Stimulated activated naive CD4-positive, alpha-beta T cell treated with Interleukin-2 at 50 U/mL for 16 hours (primary cell): ENCODE measurements around the gene HPSE.

Source experiments
- DNase-seq: peaks from one replicate; lab custom pipeline; 2025; lab: John Stamatoyannopoulos, UW

HPSE gene

DNA sequence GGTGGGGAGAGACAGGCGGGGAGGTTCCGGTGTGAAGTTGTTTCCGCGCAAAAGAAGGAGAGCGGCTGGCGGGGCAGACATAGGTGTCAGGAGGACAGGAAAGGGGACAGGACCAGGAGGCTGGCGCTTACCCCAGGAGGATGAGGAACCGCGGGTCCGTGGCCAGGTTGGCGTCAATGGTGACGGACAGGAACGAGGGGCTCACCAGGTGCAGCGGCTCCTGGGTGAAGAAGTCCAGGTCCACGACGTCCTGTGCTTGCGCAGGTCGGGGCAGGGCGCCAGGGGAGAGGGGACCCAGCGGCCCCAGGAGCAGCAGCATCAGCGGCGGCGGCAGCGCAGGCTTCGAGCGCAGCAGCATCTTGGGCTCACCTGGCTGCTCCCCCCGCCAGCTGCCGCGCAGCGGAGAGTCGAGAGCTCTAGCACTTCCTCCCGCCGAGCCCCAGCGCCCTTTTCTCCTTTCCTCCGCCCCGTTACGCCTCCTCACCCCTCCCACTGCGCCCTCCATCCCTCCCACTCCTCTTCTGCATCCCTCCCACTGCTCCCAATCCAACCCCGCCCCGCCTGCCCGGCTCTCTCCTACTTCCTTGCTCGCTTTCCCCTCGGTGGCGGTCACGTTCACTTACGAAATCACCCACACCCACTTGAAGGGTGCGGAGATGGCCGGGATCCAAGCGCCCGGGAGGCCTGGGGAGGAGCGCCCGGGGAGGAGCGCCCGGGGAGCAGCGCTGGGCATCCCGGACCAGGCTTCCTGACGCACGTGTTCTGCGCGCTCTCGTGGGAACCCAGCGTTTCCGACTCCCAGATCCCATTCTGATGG, at the start of gene HPSE:
HPSE (minus strand) TSS at position 424 of the 817 bp plus-strand sequence; CDS start at position 358, 66 bp downstream.
- DNase-seq, result peak; percentile 62

DNA sequence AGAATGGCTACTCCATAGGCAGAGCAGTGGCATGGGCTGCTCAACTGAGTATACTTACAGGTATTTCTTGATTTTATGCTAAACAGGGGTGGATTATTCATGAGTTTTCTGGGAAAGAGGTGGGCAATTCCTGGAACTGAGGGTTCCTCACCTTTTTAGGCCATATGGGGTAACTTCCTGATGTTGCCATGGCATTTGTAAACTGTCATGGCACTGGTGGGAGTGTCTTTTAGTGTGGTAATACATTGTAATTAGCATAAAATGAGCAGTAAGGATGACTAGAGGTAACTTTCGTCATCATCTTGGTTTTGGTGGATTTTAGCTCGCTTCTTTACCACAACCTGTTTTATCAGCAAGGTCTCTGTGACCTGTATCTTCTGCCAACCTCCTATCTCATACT, 48.2 kb upstream of the HPSE start:
- DNase-seq, result no peak

DNA sequence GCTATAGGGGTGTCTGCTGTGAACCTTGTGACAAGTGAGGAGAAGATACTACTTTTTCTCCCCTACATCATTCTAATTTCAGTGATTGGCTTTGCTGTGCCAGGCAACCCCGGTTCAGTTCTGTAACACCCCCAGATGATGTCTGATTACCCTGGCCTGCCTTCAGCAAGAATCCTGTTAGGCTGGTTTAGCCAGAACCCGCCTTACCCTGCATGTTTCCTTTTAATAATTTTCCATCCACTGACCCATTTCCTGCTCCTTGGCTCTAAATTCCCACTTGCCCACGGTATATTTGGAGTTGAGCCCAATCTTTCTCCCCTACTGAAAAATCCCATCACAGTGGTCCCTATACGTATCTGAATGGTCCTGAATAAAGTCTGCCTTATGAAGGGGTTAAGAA, 46.5 kb upstream of the HPSE start:
- DNase-seq, result no peak

DNA sequence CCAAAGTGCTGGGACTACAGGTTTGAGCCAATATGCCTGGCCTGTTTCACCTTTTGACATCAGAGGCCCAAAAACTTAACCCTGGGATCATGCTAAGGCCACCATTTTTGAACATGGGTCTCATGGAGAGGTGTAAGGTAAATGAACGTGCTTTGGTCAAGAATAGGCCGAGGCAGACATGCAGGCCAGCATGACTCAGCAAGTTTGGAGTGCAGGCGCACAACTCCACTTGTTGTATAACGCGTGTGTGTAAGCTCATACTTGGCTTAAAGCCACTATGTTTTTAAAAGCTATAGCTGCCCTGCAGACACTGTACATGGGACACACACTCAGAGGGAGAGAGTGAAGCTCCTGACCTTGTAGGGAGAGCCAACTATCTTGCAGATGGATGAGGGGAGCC, 43.8 kb upstream of the HPSE start:
- DNase-seq, result no peak

DNA sequence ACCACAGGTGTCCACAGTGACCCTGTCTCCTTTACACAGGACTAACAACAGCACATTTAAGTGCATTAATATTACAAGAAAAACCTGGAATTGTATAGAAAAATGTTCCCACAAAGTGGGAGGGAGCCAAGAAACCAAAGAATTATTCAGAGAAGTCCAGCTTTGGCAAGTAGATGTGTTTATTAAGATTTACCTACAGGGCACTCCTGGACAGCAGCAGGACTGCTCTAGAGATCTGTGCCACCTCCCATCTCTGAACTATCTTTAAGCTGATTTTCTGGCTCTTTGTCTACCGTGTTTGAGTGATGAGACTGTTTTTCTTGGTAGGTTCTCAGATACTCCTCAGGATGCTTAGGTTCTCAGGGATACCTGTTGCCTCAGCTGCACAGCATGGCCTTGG, 38.3 kb upstream of the HPSE start:
- no peak for DNase-seq

DNA sequence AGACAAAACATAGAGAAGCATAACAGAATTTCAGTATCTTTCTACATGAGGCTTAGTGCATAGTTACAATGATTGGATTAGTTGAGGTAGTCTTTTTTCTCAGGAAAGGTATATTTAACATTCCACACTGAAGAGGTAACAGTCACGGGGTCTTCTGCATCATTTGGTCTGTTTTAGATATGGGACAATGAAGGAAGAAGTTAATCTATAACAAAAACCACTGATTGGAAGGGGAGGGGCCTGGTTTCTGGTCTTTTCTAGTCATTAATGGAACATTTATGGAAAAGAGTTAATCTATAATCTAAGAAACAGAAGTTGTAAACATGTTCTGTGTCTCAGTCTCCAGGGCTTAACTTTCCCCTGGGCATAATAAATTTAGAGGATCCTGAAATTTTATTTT, 37.3 kb upstream of the HPSE start:
- no peak for DNase-seq

DNA sequence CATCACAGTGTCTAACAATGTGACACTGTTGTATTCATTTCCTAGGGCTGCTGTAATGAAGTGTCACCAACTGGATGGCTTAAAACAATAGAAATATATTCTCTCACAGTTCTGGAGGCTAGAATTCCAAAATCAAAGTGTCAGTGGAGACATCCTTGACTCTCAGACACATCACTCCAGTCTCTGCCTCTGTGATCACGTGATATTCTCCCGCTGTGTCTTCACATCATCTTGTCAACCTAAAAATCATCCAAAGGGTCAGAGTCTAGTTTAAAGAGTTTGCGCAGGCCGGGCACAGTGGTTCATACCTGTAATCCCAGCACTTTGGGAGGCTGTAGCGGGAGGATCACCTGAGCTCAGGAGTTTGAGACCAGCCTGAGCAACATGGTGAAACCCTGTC, 36.6 kb upstream of the HPSE start:
- no peak for DNase-seq

DNA sequence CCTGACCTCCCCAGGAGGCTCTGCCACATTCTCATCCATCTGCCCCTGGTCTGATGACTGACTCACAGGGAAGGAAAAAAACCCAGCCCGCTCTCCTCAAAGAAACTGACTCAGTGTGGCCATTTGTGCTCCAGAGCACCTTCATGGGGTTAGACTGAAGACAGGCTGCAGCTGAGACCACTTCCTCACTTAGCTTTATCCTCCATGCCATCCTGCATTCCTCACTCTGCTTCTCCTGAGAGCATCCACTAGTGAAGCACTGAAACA, 35.9 kb upstream of the HPSE start:
- DNase-seq, result no peak

DNA sequence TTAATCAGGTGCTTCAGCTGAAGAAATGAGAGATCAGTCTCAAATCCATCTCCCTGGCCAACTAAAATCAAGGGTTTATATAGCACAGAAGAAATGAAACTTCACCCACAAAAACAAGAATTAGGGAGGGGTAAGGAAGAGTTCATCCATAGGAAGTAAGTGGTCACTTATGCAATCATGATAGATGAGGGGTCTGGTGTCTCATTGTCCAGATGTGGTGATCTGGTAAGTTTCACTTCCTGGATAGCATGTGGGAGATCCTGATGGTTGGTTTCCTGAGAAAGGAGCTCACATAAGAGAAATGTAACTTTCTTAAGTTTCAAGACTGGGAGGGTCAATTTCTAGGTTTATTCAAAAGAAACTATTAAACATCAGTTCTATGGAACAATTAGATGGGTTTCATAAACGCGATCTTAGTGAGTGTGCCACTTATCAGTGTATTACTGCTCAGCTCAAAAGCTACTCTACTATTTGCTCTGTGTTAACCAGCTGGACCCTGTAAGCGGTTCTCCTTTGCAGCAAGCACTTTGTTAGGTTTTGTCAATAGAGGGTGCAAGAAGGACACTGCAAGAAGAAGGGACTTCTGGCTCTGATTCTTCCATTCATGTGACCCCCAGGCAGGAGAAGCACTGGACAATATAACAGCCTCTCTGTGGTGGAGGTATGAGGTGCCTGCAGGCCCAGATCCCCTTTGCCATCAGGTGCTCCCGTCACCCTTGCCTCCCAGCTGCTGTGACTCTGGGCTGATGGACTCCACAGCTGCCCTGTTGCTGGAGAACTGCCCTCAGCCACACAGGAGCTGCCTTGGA, 35.4 kb upstream of the HPSE start:
- DNase-seq, result no peak

DNA sequence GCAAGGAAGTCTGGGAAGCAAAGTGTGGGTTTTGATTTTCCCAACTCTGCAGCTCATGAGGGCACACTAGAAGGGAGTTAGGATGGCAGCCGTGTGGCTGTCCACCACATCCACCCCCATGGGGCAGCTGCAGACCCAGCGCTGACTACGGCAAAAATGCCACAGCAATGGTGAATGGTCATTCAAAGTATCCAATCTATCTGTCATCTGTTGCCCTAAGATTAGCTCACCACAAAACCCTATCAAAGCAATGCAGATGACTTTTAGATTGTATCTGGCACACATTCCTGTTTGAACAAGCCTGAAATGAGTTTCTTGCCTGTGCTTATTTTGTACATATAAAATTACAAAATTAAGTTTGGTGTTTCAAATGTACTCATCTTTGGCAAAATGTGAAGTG, 29.7 kb upstream of the HPSE start:
- no peak for DNase-seq

DNA sequence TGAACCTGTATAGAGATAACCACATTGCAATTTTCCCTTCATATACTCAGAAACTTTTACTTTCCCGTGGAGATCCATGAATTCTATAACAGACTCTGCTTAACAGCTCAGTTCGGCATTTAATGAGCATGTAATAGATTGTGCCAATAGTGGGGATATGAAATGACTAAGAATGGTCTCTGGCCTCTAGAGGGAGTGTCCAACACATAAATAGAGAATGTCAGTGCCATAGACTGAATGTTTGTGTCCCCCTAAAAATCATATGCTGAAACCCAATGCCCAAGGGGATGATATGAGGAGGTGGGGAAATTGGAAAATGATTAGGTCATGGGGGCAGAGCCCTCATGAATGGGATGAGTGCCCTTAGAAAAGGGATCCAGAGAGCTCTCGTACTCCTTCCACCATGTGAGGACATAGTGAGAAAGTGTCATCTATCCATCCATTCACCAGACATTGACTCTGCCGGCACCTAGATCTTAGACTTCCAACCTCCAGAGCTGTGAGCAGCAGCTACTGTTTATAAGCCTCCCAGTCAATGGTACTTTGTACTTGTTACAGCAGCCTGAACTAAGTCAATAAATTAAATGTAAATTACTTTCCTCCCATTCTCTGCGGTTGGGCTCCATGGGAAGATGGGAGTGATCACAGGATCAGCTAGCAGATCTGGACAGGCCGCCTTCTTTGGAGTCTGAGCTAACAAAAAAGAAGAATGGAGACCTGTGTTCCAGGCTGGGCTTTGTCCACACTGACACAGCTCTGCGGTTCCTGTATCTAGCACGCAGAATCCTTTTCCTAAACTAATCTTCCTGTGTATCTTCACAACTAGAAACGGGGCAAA, 28.1 kb upstream of the HPSE start:
- DNase-seq, result no peak

DNA sequence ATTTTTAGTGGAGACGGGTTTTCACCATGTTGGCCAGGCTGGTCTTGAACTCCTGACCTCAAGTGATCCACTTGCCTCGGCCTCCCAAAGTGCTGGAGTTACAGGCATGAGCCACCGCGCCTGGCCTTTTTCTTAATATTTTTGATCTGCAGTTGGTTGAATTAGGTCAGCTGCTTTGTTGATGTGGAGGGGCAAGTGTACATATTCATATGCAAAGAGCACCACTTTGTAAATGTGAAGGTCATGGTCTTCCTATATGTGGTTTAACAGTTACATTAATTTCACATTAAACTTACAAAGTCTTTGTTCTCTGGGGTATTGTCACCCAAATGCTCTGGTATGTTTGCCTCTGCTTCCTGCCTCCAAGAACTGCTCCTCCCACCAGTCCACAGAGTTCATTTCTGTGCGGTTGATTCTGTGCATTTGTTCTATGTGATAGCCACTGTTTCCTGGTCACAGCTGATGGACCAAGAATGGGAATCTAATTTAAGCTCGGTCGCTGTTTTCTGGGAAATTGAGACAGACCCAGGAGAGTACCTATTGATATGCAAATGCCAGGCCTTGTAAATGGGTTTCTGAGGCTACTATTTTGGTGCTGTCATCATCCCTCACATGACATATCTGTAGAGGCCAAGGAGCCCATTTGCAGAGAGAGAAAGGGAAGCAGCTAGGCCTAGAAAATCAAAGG, 26.9 kb upstream of the HPSE start:
- DNase-seq, result no peak

DNA sequence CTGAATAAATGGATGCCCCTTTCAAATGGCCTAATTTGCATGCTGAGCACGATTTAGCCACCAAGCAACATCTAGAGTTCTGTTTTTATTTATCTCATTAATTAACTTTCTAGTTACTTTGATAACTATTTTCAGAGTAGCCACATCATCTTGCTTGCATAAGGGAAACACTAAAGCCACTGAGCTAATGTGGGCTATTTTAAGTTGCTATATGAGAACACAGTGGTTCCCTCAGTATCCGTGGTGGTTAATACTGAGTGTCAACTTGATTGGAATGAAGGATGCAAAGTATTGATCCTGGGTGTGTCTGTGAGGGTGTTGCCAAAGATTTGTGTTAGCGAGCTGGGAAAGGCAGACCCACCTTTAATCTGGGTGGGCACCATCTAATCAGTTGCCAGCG, 25.4 kb upstream of the HPSE start:
- DNase-seq, result no peak

DNA sequence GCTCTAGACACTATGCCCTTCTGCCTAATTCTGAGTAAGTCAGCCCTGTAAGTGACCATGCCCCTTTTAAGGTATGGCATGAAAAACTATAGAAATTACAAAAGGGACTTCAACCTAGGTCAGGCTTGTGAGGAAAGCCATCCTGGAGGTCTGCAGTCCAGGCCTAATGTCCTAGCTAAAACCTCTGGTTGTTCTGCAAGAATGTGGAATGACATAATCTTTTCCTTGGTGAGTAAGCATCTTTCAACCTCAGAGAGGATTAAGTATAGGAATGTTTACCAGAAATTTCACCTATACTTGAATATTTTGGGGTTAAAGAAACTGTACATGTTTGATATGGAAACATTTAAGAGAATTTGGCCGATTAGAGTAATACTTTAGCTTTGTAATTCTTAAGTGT, 23.8 kb upstream of the HPSE start:
- DNase-seq, result no peak

DNA sequence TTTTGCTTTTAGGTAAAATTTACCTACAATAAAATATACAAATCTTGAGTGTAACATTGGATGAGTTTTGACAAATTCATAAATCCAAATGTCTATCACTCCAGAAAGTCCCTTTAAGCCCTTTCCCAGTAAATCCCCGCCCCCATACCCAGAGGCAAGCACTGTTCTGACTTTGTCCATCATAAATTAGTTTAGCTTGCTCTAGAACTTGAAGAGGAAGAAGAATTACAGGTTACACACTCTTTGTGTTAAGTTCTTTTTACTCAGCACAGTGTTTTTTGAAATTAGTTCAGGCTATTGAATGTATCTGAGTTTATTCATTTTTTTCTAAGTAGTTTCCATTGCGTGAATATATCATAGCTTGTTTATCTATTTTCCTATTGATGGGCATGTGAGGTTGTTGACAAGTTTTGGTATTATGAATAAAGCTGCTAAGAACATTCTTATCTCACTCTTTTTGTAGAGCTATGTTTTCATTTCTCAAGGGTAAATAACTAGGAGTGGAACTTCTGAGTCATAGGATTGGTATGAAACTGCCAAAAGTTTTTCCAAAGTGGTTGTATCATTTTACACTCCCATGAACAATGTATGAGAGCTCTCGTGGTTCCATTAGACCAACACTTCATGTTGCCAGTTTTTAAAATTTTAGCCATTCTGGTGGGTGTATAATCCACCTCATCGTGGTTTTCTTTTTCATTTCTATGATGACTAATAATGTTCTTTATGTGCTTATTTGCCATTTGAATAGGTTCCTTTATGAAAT, 22.4 kb upstream of the HPSE start:
- DNase-seq, result peak; percentile 38

DNA sequence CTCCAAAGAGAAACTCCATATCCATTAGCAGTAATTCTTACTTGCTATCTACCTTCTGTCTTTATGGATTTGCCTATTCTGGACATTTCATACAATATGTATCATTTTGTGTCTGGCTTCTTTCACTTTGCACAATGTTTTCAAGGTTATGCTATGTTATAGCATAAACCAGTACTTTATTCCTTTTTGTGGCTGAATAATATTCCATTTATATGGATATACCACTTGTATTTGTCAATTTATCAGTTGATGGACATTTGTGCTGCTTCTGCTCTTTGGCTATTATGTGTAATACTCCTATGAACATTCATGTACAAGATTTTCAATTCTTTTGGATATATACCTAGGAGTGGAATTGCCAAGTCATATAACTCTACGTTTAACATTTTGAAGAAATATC, 18.9 kb upstream of the HPSE start:
- no peak for DNase-seq

DNA sequence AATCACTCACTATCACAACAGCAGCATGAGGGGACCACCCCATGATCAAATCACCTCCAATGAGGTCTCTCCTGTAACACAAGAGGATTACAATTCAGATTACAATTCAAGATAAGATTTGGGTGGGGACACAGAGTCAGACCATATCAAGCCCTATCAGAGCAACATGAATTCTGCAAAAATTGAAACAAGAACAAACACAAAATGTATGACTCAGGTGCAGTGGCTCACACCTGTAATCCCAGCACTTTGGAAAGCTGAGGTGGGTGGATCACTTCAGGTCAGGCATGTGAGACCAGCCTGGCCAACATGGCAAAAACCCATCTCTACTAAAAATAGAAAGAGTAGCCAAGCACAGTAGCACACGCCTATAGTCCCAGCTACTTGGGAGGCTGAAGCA, 13.4 kb upstream of the HPSE start:
- no peak for DNase-seq

DNA sequence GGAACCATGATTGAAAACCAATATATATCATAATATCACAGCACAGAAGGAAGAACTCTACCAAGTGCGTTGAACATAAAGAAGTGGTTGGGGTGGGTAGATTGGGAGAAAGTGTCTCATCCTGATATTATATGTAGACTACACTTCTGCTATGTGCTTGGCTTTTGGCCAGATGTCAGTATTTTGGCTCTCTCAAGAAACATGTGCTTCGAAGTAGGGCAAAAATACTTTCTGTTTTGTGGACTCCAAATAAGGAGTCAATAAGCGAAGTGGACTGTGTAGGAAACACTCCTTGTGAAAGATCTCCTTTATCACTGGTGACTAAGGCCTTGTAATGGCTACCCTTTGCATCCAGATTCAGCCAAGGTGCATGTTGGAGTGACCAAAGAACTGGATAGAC, 7.8 kb upstream of the HPSE start:
- no peak for DNase-seq

DNA sequence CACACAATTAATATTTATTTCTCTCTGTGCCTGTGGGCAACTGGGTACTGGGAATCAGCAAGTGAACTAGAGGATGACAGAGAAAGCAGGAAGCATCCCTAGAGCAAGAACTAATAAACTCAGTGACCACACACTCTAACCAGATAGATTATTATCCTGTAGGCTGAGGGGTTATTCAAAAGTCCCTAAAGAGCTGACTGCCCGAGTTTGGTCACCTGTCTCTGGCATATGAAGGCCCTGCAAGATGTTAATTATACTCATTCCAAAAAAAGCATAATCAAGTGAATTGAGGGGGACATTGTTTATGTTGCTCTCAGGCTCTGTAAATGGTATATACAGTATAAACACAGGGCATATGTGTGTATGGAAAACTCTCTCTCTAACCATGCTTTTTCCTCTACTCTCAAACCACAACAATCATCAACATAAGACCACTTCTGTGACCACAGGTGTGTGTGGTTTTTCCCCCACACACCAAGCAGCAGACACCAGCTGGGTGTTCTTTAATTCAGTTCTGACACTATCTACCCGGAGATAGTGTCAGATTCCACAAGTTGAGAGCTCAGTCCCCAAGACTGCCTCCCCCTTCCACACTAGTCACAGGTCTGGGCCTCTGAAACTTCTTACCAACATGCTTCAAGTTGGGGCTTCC, 6.2 kb upstream of the HPSE start:
- DNase-seq, result peak; percentile 26

DNA sequence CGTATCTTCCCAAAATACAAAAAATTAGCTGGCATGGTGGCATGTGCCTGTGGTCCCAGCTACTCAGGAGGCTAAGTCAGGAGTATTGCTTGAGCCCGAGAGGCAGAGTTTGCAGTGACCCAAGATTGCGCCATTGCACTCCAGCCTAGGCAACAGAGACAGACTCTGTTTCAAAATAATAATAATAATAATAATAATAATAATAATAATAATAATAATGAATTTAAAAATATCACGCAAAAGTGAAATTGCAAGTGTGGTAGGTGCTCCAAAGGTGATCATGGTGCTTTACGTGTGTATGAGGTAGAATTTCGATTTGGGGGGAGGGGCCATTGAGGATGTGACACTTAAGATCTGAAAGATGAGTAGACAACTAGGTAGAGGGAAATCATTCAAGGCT, 4.9 kb upstream of the HPSE start:
- no peak for DNase-seq

DNA sequence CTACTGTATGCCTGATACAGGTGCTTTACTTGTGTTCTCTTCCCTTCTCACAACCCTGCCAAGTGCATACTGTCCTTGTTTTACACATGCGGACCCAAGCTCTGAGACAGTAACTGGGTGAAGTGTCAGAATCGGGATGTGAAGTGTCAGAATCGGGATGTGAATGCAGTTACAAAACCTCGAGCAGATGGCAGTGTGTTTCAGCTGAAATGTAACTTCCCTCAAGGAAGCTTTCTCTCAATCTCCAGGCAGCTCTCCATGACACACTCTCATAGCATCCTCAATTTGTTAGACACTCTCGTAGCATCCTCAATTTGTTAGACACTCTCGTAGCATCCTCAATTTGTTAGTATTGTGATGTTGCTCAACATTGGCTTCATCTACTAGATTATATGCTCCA, 1.1 kb upstream of the HPSE start:
- DNase-seq, result no peak
